ENCODE data around the gene KIAA1210.

DNA sequence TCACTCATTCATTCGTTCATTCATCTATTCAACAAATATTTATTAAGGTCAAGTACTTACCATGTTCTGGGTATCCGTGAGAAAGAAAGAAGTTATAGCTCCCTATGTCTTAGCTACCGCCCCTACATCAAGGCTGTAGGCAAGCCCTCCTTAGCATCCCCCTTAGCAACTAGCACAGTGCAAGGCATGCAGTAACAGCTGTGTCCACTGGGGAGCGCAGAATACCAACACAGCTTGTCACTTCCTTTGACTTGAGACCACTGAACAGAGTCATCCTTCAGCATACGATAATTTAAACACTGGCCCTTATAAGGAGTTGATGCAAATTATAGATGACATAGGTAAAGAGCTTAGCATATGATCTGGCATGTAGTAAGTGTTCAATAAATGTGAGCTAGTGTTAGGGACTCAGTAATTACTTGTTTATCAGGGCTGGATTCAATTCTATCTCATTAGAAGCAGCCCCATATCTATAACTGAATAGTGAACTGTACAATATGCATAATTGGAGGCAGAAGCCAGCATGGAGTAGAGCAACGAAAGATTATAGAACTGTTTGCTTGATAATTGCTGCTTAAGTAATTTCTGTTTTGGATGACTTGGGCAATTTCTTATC lies 8.7 kb downstream of the KIAA1210 start:
- TF ChIP-seq POLR2AphosphoS5 (IDR thresholded peaks at IDR 0.05; ENCODE audit: low read depth, low read length) (no peak), TCF7L2 (IDR thresholded peaks at IDR 0.05; ENCODE audit: low read depth, low read length) (no peak)
- TF ChIP-seq, protein P1, sequence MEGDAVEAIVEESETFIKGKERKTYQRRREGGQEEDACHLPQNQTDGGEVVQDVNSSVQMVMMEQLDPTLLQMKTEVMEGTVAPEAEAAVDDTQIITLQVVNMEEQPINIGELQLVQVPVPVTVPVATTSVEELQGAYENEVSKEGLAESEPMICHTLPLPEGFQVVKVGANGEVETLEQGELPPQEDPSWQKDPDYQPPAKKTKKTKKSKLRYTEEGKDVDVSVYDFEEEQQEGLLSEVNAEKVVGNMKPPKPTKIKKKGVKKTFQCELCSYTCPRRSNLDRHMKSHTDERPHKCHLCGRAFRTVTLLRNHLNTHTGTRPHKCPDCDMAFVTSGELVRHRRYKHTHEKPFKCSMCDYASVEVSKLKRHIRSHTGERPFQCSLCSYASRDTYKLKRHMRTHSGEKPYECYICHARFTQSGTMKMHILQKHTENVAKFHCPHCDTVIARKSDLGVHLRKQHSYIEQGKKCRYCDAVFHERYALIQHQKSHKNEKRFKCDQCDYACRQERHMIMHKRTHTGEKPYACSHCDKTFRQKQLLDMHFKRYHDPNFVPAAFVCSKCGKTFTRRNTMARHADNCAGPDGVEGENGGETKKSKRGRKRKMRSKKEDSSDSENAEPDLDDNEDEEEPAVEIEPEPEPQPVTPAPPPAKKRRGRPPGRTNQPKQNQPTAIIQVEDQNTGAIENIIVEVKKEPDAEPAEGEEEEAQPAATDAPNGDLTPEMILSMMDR (IDR thresholded peaks at IDR 0.05), result peak; percentile 83
- TF ChIP-seq, protein P2, sequence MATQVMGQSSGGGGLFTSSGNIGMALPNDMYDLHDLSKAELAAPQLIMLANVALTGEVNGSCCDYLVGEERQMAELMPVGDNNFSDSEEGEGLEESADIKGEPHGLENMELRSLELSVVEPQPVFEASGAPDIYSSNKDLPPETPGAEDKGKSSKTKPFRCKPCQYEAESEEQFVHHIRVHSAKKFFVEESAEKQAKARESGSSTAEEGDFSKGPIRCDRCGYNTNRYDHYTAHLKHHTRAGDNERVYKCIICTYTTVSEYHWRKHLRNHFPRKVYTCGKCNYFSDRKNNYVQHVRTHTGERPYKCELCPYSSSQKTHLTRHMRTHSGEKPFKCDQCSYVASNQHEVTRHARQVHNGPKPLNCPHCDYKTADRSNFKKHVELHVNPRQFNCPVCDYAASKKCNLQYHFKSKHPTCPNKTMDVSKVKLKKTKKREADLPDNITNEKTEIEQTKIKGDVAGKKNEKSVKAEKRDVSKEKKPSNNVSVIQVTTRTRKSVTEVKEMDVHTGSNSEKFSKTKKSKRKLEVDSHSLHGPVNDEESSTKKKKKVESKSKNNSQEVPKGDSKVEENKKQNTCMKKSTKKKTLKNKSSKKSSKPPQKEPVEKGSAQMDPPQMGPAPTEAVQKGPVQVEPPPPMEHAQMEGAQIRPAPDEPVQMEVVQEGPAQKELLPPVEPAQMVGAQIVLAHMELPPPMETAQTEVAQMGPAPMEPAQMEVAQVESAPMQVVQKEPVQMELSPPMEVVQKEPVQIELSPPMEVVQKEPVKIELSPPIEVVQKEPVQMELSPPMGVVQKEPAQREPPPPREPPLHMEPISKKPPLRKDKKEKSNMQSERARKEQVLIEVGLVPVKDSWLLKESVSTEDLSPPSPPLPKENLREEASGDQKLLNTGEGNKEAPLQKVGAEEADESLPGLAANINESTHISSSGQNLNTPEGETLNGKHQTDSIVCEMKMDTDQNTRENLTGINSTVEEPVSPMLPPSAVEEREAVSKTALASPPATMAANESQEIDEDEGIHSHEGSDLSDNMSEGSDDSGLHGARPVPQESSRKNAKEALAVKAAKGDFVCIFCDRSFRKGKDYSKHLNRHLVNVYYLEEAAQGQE (IDR thresholded peaks at IDR 0.05; ENCODE audit: insufficient read depth in 1 of 2, low read depth in 2 of 2, low read length in 1 of 2), result no peak

All from Panc1 (cell line).